Stomach (tissue), 9 donors: ENCODE data around the gene LRIG1. TPM values are rescaled to one million over a fixed set of nuclear protein-coding genes. Genes with fewer than 3 reads are reported as not detected.

Experiments used
- DNase-seq, 2 donors: peaks; one replicate each; pipeline versions ENCODE4 v3.0.0 to v3.0.0-alpha.2; 2013 to 2019
- H3K27ac ChIP-seq, 5 donors: fragments of 200-600 bp in 4 of 5; sonication (generic) in 4 of 5; one replicate each; pipeline ENCODE4 v1.5.1; 2013 to 2019; ENCODE audit warnings: mild to moderate bottlenecking in 1 of 5, moderate library complexity in 1 of 5
- H3K27me3 ChIP-seq, 3 donors: fragments of 200-600 bp; sonication (generic); one replicate each; pipeline ENCODE4 v1.5.1; 2017 to 2019; ENCODE audit warnings: mixed run types in 1 of 3
- H3K36me3 ChIP-seq, 4 donors: fragments of 200-600 bp; sonication (generic); 1 replicate in 3 of 4; 2 replicates in 1 of 4; pipeline ENCODE4 v1.5.1; 2016 to 2019
- H3K4me1 ChIP-seq, 4 donors: fragments of 200-600 bp; sonication (generic); one replicate each; pipeline ENCODE4 v1.5.1; 2016 to 2019
- H3K4me3 ChIP-seq, 4 donors: fragments of 200-600 bp; sonication (generic) in 3 of 4; one replicate each; pipeline ENCODE4 v1.5.1; 2016 to 2019; ENCODE audit warnings: mild to moderate bottlenecking in 1 of 4
- H3K9me3 ChIP-seq, 4 donors: fragments of 200-600 bp; sonication (generic); one replicate each; pipeline ENCODE4 v1.5.1; 2016 to 2019
- CTCF ChIP-seq, 7 experiments: fragments of 450-650 bp in 4 of 7; fragments of 200-600 bp in 3 of 7; sonication (generic) in 3 of 7; IDR thresholded peaks; one replicate each; pipeline ENCODE4 v1.5.1; 2016 to 2019; ENCODE audit warnings: antibody characterized with exemption in 7 of 7, control low read depth in 2 of 7, mild to moderate bottlenecking in 1 of 7
- EP300 ChIP-seq: sonication (generic); formaldehyde crosslinking; IDR thresholded peaks from one replicate; pipeline ENCODE4 v1.6.1; 2017; ENCODE audit warnings: antibody characterized with exemption
- POLR2A ChIP-seq, 4 donors: fragments of 450-650 bp; IDR thresholded peaks; one replicate each; pipeline ENCODE4 v1.6.1; 2016; ENCODE audit warnings: antibody characterized with exemption in 4 of 4, control low read depth in 2 of 4, mild to moderate bottlenecking in 1 of 4, moderate library complexity in 1 of 4
- POLR2AphosphoS5 ChIP-seq, 3 donors: sonication (generic); formaldehyde crosslinking; IDR thresholded peaks; one replicate each; pipeline ENCODE4 v1.6.1; 2016; ENCODE audit warnings: antibody characterized with exemption in 3 of 3
- WGBS, 5 donors: extraction: QIAGEN DNeasy Blood & Tissue Kit in 3 of 5; methylation state at CpG; one replicate each; pipeline versions ENCODE4 v1.1.5 to v1.1.7; 2013 to 2018; 5-methylcytosine and 5-hydroxymethylcytosine counted together
- intact Hi-C: fragments of 100-400 bp; cut with DNase I; formaldehyde crosslinking; loops from one replicate; pipeline ENCODE4 v1.15.1; 2023; ENCODE audit warnings: low total_unique reads
- polyA plus RNA-seq, 3 donors: library from polyadenylated mRNA; stranded (reverse); fragments of 200-250 nt; gene quantifications; one replicate each; pipeline ENCODE4 v1.2.3, GENCODE V29; 2013
- total RNA-seq, 5 donors: library from RNA; depleted of rRNA; stranded (reverse); fragments of >200 nt; gene quantifications; one replicate each; pipeline versions ENCODE4 v1.1.0 to v1.2.3, GENCODE V29; 2014 to 2016
- donor health status: healthy with polysubstance abuse.
- donor health status: Bipolar disorder and iron deficiency.
- donor health status: healthy.

The LRIG1 gene
- total and polyA plus RNA-seq, 8 donors, result 20.2 to 278 (median 87.0) TPM

- no peaks in the 10 kb centered on the region for H3K9me3 ChIP-seq
Observed at GRCh38 chr3:66414846-66415245, 86.0 kb downstream of the LRIG1 start.

GRCh38 chr3:66413151-66413751, 87.6 kb downstream of the LRIG1 start:
- Histone ChIP-seq H3K9me3 (no peaks in the 10 kb centered on the region), H3K4me1 (peaks cover 19 to 93% (median 51%) of the 10 kb centered on the region in 4 donors), H3K27me3 (no peaks in the 10 kb centered on the region), H3K36me3 (peaks cover 42 to 85% (median 77%) of the 10 kb centered on the region in 4 donors), H3K27ac (peak overlapping the region in 3 of 5 donors; percentile 26 to 82 (median 67)), H3K4me3 (no peak overlapping the region)
- DNase-seq, result peak in 1 of 2 donors; percentile 17
- WGBS, 5 donors, result 49 to 82% (median 77%) methylated on average over 3 to 7 of the region's 7 CpGs
- no peak for TF ChIP-seq EP300
- TF ChIP-seq CTCF (IDR thresholded peaks at IDR 0.05), result no peak
- TF ChIP-seq POLR2AphosphoS5 (IDR thresholded peaks at IDR 0.05), result no peak
- no peak for TF ChIP-seq POLR2A (IDR thresholded peaks at IDR 0.05)
- intact Hi-C loops, result no loop called here

More at GRCh38 chr3:66414846-66415245, 86.0 kb downstream of the LRIG1 start:
- 71 to 96% (median 93%) methylated on average over 5 of the region's 5 CpGs for WGBS, 5 donors
- H3K4me1 ChIP-seq, result peaks cover 26 to 93% (median 56%) of the 10 kb centered on the region in 4 donors
- H3K27me3 ChIP-seq, result no peaks in the 10 kb centered on the region
- DNase-seq, result no peak
- H3K4me3 ChIP-seq, result no peak overlapping the region
- intact Hi-C loops, result no loop called here
- H3K36me3 ChIP-seq, result peaks cover 37 to 71% (median 62%) of the 10 kb centered on the region in 4 donors
- peak in 1 of 3 donors; percentile 12 for TF ChIP-seq POLR2AphosphoS5 (IDR thresholded peaks at IDR 0.05)
- no peak for TF ChIP-seq EP300
- TF ChIP-seq POLR2A (IDR thresholded peaks at IDR 0.05), result no peak
- TF ChIP-seq CTCF (IDR thresholded peaks at IDR 0.05), result no peak
- peak overlapping the region in 3 of 5 donors; percentile 2 to 82 (median 67) for H3K27ac ChIP-seq

GRCh38 chr3:66411961-66412887, 88.6 kb downstream of the LRIG1 start:
- peaks cover 24 to 93% (median 55%) of the 10 kb centered on the region in 4 donors for H3K4me1 ChIP-seq
- H3K36me3 ChIP-seq, result peaks cover 43 to 94% (median 85%) of the 10 kb centered on the region in 4 donors
- TF ChIP-seq CTCF (IDR thresholded peaks at IDR 0.05) (no peak), EP300 (no peak), POLR2A (IDR thresholded peaks at IDR 0.05) (no peak)
- H3K4me3 ChIP-seq, result no peak overlapping the region
- H3K27ac ChIP-seq, result peak overlapping the region in 2 of 5 donors; percentile 67 to 82
- no peak for DNase-seq
- no peaks in the 10 kb centered on the region for H3K9me3 ChIP-seq
- intact Hi-C loops, result no loop called here
- H3K27me3 ChIP-seq, result no peaks in the 10 kb centered on the region
- 79 to 86% (median 82%) methylated on average over 24 of the region's 24 CpGs for WGBS, 5 donors

- intact Hi-C loops, result no loop called here
- Histone ChIP-seq H3K4me3 (no peak overlapping the region), H3K27ac (peak overlapping the region in 4 of 5 donors; percentile 3 to 82 (median 51)), H3K36me3 (peaks cover 51 to 96% (median 88%) of the 10 kb centered on the region in 4 donors), H3K4me1 (peaks cover 27 to 93% (median 56%) of the 10 kb centered on the region in 4 donors), H3K27me3 (no peaks in the 10 kb centered on the region), H3K9me3 (no peaks in the 10 kb centered on the region)
- whole genome bisulfite sequencing, 5 donors, result 51 to 64% (median 59%) methylated on average over 8 of the region's 8 CpGs
- DNase-seq, result no peak
- TF ChIP-seq POLR2AphosphoS5 (IDR thresholded peaks at IDR 0.05), result no peak
- TF ChIP-seq EP300, result no peak
- TF ChIP-seq POLR2A (IDR thresholded peaks at IDR 0.05), result no peak
- no peak for TF ChIP-seq CTCF (IDR thresholded peaks at IDR 0.05)
Observed at GRCh38 chr3:66411474-66411873, 89.3 kb downstream of the LRIG1 start.
